Endothelial cell (in vitro differentiated cells): ENCODE results near the gene PHACTR2. TPM values are rescaled to one million over a fixed set of nuclear protein-coding genes. Genes with fewer than 3 reads are reported as not detected.

Source experiments
- DNase-seq: peaks from one replicate; pipeline ENCODE4 v3.0.0; 2021; ENCODE audit warnings: low spot score
- H3K27ac Mint-ChIP-seq: one replicate; pipeline ENCODE4 v1.8.0; 2021; ENCODE audit warnings: mixed read lengths, inconsistent platforms; ENCODE audit not compliant: unreplicated experiment
- H3K27me3 Mint-ChIP-seq: one replicate; pipeline ENCODE4 v1.8.0; 2021; ENCODE audit warnings: mild to moderate bottlenecking, moderate library complexity, mixed read lengths, inconsistent platforms; ENCODE audit not compliant: unreplicated experiment
- H3K36me3 Mint-ChIP-seq: one replicate; pipeline ENCODE4 v1.8.0; 2021; ENCODE audit warnings: mild to moderate bottlenecking, low read depth, mixed read lengths, inconsistent platforms; ENCODE audit not compliant: unreplicated experiment
- H3K4me1 Mint-ChIP-seq: one replicate; pipeline ENCODE4 v1.8.0; 2021; ENCODE audit warnings: mild to moderate bottlenecking, mixed read lengths, inconsistent platforms; ENCODE audit not compliant: unreplicated experiment
- H3K4me3 Mint-ChIP-seq: one replicate; pipeline ENCODE4 v1.8.0; 2021; ENCODE audit warnings: mild to moderate bottlenecking, mixed read lengths, inconsistent platforms; ENCODE audit not compliant: unreplicated experiment
- H3K9me3 Mint-ChIP-seq: one replicate; pipeline ENCODE4 v1.8.0; 2021; ENCODE audit warnings: mixed read lengths, inconsistent platforms; ENCODE audit not compliant: unreplicated experiment
- total RNA-seq: library from RNA; stranded (reverse); fragmentation: NEBNext Ultra II Directional; extraction: Animal tissue kit (Norgen Biotek cat#: 25700); gene quantifications from one replicate; pipeline ENCODE4 v1.2.1, GENCODE V29; 2021; ENCODE audit not compliant: unreplicated experiment
- TF ChIP-seq, protein P1 (sequence below): fragments of 200-600 bp; sonication (generic); IDR thresholded peaks from one replicate; pipeline ENCODE4 v1.5.0; 2021; ENCODE audit warnings: antibody characterized with exemption; ENCODE audit not compliant: unreplicated experiment

Gene PHACTR2
- total RNA-seq, 1 donor from 2014 or later, result 181 TPM

DNA sequence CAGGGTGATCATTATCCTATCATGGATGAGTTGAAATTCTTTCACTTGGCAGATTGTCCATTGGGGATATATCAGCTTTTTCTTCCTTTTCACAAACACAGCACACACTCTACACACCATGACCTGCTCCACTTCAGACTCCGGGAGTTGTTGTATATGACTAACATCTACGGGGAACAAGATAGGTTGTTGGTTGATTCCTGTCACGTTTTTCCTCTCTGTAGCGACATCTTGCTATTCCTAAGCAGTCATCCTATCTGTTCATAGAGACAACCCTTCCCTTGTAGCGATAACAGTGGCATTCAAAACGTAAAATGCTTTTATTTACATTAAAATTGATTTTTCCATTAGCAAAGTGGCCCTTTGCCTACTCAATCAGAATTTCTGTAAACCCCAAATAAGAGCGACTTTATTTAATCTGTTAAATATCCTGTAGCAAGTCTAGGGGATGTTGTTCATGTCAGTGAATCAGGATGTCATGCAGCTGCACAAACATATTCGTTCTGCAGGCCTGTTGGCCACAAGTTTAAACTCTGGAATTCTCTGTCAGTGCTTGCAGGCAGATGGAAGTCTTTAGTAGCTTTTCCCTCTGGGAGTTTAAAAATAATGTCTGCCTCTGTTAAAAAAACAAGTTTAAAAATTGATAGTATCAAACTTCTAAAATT, 23.1 kb downstream of the PHACTR2 start:
- peaks cover 21% of the 10 kb centered on the region for H3K36me3 Mint-ChIP-seq
- H3K27me3 Mint-ChIP-seq, result no peaks in the 10 kb centered on the region
- H3K9me3 Mint-ChIP-seq, result no peaks in the 10 kb centered on the region
- peak overlapping the region; percentile 2 for H3K27ac Mint-ChIP-seq
- no peak for DNase-seq
- peaks cover 43% of the 10 kb centered on the region for H3K4me1 Mint-ChIP-seq
- no peak overlapping the region for H3K4me3 Mint-ChIP-seq
- TF ChIP-seq, protein P1, sequence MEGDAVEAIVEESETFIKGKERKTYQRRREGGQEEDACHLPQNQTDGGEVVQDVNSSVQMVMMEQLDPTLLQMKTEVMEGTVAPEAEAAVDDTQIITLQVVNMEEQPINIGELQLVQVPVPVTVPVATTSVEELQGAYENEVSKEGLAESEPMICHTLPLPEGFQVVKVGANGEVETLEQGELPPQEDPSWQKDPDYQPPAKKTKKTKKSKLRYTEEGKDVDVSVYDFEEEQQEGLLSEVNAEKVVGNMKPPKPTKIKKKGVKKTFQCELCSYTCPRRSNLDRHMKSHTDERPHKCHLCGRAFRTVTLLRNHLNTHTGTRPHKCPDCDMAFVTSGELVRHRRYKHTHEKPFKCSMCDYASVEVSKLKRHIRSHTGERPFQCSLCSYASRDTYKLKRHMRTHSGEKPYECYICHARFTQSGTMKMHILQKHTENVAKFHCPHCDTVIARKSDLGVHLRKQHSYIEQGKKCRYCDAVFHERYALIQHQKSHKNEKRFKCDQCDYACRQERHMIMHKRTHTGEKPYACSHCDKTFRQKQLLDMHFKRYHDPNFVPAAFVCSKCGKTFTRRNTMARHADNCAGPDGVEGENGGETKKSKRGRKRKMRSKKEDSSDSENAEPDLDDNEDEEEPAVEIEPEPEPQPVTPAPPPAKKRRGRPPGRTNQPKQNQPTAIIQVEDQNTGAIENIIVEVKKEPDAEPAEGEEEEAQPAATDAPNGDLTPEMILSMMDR, result no peak

DNA sequence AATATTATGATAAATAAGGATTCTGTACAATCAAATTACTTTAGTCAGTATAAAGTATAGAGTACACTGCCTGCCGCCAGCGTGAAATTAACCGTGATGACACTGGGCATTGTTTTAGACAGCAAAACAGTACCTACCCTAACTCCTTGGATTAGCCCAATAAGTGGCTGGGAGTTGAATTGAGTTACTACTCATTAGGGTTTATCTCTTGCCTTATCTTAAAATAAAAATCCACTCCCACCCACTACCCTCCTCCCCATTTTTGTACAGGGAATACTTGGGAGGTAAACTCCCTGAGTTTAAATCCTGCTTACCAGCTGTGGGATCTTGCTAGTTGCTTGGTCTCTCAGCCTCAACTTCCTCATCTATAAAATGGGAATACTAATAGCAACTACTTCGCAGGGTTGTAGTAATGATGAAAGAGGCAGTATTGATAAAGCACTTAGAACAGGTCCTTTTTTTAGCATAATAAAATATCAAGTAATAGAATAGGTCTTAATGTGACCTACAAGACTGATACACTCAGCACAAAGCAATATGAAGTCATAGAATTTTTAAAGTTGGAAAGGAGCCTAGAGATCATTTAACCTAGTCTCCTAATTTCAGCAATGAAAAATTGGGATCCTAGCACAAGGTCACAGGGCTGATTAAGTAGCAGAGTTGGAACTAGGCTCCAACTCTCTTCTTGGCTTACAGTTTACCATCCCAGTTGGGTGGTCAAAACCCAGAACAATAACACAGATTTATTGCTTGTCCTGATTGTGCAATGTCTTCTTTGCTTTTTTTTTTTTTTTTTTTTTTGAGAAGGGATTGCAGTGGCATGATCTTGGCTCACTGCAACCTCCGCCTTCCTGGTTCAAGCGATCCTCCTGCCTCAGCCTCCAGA, 23.8 kb downstream of the PHACTR2 start:
- Mint-ChIP-seq H3K4me3 (no peak overlapping the region), H3K9me3 (no peaks in the 10 kb centered on the region), H3K27me3 (no peaks in the 10 kb centered on the region), H3K27ac (no peak overlapping the region), H3K4me1 (peaks cover 35% of the 10 kb centered on the region), H3K36me3 (peaks cover 25% of the 10 kb centered on the region)
- TF ChIP-seq, protein P1, result no peak
- DNase-seq, result no peak

DNA sequence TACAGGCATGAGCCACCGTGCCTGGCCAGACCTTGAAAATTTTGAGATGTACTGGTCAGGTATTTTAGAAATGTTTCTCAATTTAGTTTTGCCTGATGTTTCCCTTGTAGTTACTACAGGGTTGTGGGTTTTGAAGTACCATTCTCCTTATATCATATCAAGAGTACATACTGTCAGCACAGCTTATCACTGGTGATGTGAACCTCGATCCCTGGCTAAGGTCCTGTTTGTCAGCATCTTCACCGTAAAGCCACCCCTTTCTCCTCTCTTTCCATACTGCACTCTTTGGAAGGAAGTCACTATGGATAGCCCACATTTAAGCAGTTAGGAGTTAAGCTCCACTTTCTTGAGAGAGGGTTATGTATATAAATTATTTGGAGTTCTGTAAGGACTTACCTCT, 27.8 kb downstream of the PHACTR2 start:
- H3K9me3 Mint-ChIP-seq, result no peaks in the 10 kb centered on the region
- TF ChIP-seq, protein P1, result no peak
- H3K36me3 Mint-ChIP-seq, result peaks cover 19% of the 10 kb centered on the region
- no peak for DNase-seq
- peaks cover 9% of the 10 kb centered on the region for H3K4me1 Mint-ChIP-seq
- no peak overlapping the region for H3K27ac Mint-ChIP-seq
- no peak overlapping the region for H3K4me3 Mint-ChIP-seq
- no peaks in the 10 kb centered on the region for H3K27me3 Mint-ChIP-seq

DNA sequence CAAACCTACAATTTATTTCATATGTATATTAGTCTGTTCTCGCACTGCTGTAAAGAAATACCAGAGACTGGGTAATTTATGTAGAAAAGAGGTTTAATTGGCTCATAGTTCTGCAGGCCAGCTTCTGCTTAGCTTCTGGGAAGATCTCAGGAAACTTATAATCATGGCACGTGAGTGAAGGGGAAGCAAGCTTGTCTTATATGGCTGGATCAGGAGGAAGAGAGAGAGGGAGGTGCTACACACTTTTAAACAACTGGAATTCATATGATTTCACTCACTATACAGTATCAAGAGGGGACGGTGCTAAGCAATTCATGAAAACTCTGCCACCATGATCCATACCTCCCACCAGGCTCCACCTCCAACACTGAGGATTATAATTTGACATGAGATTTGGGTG, 29.9 kb downstream of the PHACTR2 start:
- no peaks in the 10 kb centered on the region for H3K9me3 Mint-ChIP-seq
- no peak overlapping the region for H3K27ac Mint-ChIP-seq
- H3K4me1 Mint-ChIP-seq, result peaks cover 3% of the 10 kb centered on the region
- no peak overlapping the region for H3K4me3 Mint-ChIP-seq
- DNase-seq, result no peak
- peaks cover 19% of the 10 kb centered on the region for H3K36me3 Mint-ChIP-seq
- no peaks in the 10 kb centered on the region for H3K27me3 Mint-ChIP-seq
- TF ChIP-seq, protein P1, result no peak

DNA sequence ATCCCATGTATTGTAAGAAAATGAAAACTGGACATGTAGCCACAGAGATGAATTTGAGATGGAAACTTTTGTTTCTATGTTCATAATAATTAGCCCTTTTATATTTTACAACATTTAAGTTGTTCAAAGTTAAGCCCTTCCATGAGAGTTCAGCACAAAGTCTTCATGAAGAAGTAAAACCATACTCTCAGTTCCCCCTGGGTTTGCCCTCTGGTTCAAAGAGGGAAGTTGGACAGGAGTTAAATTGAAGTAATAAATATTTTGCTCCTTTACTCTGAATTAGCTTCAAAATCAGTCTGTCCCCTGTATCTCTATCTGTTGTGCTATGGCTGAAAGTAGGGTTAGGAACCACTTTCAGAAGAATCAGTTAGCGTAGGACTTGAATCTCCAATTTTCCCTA, 31.1 kb downstream of the PHACTR2 start:
- Mint-ChIP-seq H3K4me3 (no peak overlapping the region), H3K36me3 (peaks cover 27% of the 10 kb centered on the region), H3K27me3 (no peaks in the 10 kb centered on the region), H3K27ac (no peak overlapping the region), H3K9me3 (no peaks in the 10 kb centered on the region), H3K4me1 (no peaks in the 10 kb centered on the region)
- TF ChIP-seq, protein P1, result no peak
- no peak for DNase-seq
